ENCODE measurements around the gene PLA2R1. TPM values are rescaled to one million over a fixed set of nuclear protein-coding genes. Genes with fewer than 3 reads are reported as not detected.

PLA2R1 gene
- 1.7 and 2.5 TPM in 2 replicates for total RNA-seq (2014; rRNA removed; shearing (Covaris generic))

- DNase-seq (ENCODE audit: low spot score), result peak; percentile 29
Observed at GRCh38 chr2:160062292-160063005, at the start of gene PLA2R1. Gene PLA2R1, minus strand, starts transcription at chr2:160062615. Its CDS starts 212 bp downstream, at chr2:160062403.

- no peak for DNase-seq (ENCODE audit: low spot score)
Observed at GRCh38 chr2:160110674-160111239, 48.3 kb upstream of the PLA2R1 start.

DNA sequence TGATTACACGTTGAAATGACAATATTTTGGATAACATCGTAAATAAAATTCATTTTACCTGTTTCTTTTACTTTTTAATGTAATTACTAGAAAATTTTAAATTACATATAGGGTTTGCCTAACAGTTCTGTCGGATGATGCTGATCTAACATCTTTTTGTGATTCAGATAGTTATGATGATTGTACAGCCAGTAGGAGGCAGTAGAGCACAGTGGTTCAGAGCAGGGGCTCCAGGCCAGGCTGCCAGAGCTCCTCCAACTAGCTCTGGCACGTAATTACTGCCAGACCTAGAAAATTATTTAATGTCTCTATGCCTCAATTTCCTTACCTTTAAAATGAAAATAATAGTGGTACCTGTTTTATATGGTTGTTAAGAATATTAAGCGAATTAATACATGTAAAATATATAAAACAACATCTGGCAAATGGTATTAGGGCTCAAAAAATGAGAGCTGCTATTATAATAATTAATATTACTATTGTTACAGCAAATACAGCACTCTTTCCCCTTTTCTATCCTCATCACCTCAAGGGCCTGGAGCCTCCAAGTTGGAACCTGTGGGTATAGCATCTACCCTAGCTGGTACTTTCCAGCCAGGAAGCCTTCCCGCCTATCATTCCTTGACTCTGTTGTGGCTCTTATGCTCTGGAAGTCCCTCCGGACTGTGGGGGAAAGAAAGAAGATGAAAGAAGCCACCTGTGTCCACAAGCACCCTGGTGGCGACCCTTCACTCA, 47.7 kb upstream of the PLA2R1 start:
- peak; percentile 85 for DNase-seq (ENCODE audit: low spot score)

DNA sequence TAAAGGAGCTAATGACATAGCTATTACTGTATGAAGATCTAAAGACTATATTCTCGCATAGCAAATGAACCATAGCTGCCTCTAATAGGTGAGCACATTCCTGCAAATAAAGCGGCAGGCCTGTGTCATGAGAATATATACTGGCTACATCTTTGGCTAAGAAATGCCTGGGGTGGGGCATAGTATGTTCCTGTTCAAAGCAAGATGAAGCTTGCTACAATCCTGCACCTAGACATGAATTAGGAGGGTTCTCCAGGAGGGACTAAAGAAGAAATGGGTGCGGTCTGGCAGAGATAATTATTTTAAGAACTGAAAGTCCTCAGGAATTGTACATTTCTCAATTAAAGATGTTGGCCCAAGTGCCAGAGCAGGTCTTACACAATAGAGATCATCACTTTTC, 46.8 kb upstream of the PLA2R1 start:
- no peak for DNase-seq (ENCODE audit: low spot score)

- no peak for DNase-seq (ENCODE audit: low spot score)
Observed at GRCh38 chr2:160108646-160109045, 46.2 kb upstream of the PLA2R1 start.

DNA sequence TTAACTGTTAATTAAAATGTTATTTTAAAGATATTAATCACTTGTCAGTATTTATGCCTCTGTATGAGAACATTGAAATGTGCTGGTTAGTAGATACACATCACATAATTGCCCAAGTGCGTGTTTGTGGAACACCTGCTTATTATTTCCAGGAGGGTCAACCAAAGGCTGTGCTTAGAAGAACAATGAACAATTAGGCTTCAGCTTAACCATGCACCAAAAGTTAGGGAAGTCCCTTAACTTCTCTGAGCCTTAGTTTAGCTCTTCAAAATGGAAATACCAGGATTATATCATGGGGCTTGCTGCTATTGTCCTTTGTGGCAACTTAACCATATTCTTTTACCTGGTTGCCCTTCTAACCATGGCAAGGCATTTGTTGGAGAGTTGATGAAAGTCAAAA, 43.0 kb upstream of the PLA2R1 start:
- no peak for DNase-seq (ENCODE audit: low spot score)

DNA sequence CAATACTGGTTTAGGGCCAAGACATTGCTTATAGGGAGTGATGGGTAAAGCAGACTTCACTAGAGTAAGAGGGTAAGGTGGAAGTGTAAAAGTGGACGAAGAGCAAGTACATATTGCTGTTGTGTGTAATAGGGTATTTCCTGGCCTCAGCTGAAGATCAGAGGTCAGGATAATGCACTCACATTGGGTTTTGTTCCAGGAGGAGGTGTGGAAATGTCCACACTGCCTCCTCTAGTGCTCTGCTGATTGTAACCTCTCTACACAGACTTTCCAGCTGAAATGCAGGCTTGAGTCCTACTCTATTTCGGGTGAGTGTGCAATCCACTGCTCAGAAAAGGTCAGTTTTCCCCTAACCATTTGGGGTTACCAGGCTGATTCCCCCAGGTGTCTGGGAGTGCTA, 41.7 kb upstream of the PLA2R1 start:
- no peak for DNase-seq (ENCODE audit: low spot score)

DNA sequence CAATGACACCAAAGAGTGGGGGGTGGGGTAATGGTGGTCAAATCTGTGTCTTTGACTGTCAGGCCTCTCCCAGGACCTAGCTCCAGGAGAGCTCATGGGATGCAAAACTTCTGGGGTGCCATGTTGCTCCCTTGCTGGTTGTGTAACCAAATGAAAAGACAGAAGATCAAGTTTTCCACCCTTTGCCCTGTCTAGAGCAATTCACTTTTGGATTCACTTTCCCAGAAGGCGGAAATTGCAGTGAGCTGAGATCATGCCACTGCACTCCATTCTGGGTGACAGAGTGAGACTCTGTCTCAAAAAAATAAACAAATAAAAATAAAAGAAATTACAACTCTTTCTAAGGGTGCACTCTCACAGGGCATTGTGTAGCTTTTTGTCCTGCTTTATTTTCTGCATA, 34.9 kb upstream of the PLA2R1 start:
- DNase-seq (ENCODE audit: low spot score), result no peak

- no peak for DNase-seq (ENCODE audit: low spot score)
Observed at GRCh38 chr2:160096409-160096808, 34.0 kb upstream of the PLA2R1 start.

DNA sequence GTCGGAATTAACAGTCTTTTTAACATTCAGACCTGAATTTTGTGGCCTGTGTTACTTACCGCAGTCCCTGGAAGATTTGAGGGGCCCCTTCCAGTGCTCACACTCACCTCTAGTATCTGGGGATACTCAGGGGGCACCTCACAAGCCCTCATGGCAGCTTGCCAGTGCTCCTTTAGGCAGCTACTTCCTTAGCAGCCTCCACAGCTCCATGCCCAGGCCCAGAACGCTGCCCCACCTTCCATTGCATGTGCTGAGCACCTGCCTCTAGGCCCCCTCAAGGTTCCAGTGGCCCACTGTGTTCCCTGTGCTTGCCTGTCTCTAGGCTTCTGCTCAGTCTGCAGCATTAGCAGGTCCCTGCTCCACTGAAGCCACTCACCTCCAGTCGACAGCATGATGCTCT, 30.0 kb upstream of the PLA2R1 start:
- DNase-seq (ENCODE audit: low spot score), result no peak

GRCh38 chr2:160091381-160091780, 29.0 kb upstream of the PLA2R1 start:
- peak; percentile 68 for DNase-seq (ENCODE audit: low spot score)

DNA sequence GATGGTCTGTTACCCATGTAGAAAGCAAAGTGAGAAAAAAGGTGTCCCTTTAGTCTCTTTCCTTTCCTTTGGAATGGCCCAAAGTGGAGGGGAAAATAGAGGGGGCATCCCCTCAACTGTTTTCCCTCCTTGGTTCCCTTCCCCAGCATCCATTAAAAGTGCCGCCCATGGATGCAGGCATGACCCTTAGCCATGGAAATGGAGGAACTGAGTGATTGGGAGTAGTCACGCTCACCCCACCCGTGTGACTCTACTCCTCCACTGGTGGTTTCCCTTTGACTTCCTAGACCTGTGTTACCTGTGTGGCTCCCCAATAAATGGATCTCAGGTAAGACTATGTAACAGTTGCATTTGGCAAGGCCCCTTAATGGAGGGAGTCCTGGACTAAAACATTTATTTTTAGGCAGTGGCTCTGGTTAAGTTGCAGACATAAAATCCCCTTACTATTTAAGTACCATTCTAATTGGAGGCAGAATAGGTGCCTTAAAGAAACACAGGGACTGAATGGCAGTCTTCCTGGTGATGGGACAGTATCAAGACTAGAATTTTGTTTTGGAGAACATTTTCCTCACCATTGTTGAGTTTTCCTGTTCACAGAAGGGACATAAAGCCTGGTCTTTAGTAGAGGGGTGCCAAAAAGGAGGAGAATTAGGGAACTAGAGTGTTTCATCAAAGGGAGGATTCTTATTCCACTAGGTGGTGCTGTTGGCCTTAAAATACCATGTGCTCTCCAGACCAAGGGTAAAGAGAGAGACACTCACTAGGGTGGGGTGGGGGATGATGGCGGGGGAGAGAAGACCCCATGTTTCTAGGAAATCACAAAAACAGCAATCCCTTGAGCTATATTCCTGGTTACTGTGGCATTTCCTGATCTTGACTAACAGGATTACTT, 25.7 kb upstream of the PLA2R1 start:
- peak; percentile 60 for DNase-seq (ENCODE audit: low spot score)

DNA sequence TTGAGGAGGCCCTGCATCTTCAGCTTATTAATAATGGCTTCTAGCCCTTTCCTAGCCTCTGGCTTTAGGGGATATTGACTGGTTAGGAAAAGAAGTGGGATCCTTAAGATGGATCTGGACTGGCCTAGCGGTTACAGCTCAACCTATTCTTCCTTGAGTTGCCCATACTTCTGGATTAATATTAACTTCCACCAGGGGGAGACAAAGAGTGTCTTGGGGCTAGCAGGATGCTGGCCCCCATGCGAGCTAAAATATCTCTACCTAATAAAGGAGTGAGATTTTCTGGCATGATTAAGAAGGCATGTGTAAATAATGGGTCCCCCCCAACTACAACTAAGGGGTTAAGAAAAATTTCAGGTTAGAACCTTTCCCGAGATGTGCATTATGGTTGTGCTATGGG, 23.2 kb upstream of the PLA2R1 start:
- DNase-seq (ENCODE audit: low spot score), result no peak

DNA sequence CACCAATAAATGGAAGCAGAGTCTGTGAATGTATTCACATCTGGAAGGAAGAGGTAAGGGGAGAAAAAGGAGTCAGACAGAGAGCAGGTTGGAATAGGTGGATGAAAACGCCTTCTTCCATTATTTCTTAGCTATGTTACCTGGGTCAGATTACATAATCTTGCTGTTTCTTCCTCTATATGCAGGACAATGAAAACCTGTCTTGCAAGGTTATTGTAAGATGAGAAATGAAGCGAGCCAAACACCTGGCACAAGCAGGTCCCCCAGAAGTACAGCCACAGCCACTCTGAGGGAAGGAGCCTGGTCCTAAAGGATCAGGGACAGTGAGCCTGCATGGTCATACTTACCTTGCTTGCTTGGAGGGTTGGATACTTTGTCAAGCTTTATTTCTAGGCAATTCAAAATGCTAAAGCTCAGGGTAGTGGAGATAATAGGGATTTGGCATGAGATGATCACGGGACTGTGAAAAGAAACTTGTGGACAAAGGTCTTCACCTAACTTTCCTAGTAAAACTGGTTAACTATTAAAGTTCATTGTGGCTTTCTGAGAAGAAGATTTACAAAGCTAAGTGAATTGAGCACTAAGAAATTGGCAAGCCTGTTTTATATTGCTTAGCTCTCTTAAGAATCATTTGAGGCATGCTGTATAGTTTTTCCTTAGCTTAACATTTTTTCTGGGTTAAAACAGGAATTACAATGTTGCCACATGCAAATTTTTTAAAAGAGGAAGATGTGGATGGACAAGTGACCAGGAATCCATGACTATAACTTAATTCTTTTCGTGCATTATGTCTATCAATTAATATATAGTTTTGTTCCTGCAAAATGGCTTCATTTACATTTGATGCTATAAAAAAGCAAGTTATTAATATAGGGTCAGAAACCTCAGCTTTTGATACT, 15.7 kb upstream of the PLA2R1 start:
- no peak for DNase-seq (ENCODE audit: low spot score)

DNA sequence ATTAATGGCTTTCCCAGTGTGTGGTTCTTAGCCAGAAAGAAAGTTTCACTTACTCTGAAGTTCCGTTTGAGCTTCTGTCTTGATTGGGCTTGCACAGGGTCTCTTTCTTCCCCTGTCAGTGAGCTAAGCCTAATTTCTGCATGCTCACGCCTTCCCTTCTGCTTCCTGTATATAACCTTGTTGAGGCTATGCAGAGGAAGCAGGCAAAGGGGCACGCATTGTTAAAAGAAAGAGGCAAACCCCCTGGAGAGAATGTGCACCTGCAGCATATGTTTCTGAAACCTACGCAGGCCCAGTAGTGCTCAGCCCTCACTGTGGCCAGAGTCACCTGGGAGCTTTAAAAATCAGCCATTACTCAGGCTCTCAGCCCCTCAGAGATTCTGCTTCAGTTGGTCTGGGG, 14.5 kb upstream of the PLA2R1 start:
- no peak for DNase-seq (ENCODE audit: low spot score)

GRCh38 chr2:160076241-160076640, 13.8 kb upstream of the PLA2R1 start:
- DNase-seq (ENCODE audit: low spot score), result no peak

DNA sequence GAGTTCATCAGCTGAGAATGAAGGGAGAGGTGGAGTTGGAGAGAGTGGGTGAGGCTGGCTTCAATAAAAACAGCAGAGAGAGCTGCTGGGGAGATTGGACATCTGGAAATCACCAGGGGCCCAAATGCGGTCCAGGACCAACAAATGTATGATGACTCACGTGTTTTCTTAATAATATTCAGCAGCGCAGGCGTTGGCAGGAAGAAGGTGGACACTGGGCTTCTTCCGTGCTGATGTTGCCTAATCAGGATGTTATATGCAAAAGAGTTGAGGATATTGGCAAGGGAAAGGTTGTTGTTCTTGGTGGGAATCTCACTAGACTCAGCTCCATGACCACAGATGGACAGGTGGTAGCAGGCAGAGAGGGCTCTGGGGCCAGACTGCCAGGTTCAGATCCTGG, 12.8 kb upstream of the PLA2R1 start:
- peak; percentile 86 for DNase-seq (ENCODE audit: low spot score)

- DNase-seq (ENCODE audit: low spot score), result no peak
Observed at GRCh38 chr2:160073284-160073888, 11.0 kb upstream of the PLA2R1 start.

- DNase-seq (ENCODE audit: low spot score), result no peak
Observed at GRCh38 chr2:160068906-160069305, 6.5 kb upstream of the PLA2R1 start.

DNA sequence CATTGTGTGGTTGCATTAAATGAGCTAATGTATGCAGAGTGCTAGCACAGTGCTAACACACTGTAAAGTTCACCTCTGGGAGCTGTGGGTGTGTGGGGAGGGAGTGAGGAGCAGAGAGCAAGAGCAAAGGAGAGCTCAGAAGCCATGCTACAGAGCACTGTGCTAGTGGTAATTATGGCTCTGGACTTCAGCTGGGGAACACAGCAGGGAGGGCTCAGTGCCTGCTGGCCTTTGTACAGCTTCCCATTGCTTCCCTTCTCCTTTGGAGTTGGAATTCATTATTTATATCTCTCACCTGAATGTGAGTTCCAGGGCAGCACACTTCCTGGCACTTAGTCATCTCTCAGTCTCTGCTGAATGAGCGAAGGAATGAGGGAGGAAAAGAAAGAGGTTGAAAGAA, 2.5 kb upstream of the PLA2R1 start:
- DNase-seq (ENCODE audit: low spot score), result no peak

All from A172 (cell line).